Kidney epithelial cell (primary cell): ENCODE results near the gene ZNF407. TPM values are rescaled to one million over a fixed set of nuclear protein-coding genes. Genes with fewer than 3 reads are reported as not detected.

ENCODE experiments used
- DNase-seq: peaks from one replicate; pipeline ENCODE4 v3.0.0-alpha.2; 2010; ENCODE audit warnings: low read depth
- H3K27me3 ChIP-seq: 2 replicates; pipeline ENCODE4 v1.6.0; 2011; ENCODE audit warnings: low read length; ENCODE audit not compliant: control insufficient read depth, insufficient read depth
- H3K36me3 ChIP-seq: 2 replicates; pipeline ENCODE4 v1.5.1; 2011; ENCODE audit warnings: low read length; ENCODE audit not compliant: control insufficient read depth, insufficient read depth
- H3K4me3 ChIP-seq: 2 replicates; pipeline ENCODE4 v1.5.1; 2011; ENCODE audit warnings: low read depth, mild to moderate bottlenecking, control low read depth, low read length
- total RNA-seq: library from RNA; depleted of rRNA; stranded (reverse); fragments of >200 nt; gene quantifications from 2 replicates; pipeline ENCODE4 v1.2.3, GENCODE V29; 2015
- TF ChIP-seq, protein P1 (sequence below): IDR thresholded peaks from 2 replicates; pipeline ENCODE4 v1.5.1; 2011; ENCODE audit warnings: mild to moderate bottlenecking, moderate library complexity, low read length, control low read depth, inconsistent platforms; ENCODE audit not compliant: insufficient read depth, poor library complexity, severe bottlenecking

ZNF407 gene
- total RNA-seq, 1 donor from 2014 or later, result 8.2 TPM

DNA sequence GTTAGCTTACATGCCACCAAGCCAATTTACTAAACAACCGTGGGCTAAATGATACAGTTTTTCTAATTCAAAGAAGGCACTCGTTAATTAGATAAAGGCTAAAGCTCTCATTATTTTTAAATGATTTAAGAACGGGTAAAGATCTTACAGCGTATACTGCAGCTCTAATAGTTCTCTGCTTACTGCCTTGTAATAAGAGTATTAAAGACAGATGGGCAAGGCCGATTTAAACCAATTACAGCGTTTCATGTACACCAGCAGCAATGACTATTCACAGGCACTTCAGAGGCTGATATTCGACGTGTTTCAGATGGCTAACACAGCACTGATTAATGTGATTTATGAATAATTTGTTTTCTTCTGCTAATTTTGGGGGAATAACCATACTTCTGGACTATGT, 259.3 kb downstream of the ZNF407 start:
- H3K36me3 ChIP-seq, result no peaks in the 10 kb centered on the region
- DNase-seq, result no peak
- H3K27me3 ChIP-seq, result no peaks in the 10 kb centered on the region
- H3K4me3 ChIP-seq, result no peak overlapping the region
- TF ChIP-seq, protein P1, sequence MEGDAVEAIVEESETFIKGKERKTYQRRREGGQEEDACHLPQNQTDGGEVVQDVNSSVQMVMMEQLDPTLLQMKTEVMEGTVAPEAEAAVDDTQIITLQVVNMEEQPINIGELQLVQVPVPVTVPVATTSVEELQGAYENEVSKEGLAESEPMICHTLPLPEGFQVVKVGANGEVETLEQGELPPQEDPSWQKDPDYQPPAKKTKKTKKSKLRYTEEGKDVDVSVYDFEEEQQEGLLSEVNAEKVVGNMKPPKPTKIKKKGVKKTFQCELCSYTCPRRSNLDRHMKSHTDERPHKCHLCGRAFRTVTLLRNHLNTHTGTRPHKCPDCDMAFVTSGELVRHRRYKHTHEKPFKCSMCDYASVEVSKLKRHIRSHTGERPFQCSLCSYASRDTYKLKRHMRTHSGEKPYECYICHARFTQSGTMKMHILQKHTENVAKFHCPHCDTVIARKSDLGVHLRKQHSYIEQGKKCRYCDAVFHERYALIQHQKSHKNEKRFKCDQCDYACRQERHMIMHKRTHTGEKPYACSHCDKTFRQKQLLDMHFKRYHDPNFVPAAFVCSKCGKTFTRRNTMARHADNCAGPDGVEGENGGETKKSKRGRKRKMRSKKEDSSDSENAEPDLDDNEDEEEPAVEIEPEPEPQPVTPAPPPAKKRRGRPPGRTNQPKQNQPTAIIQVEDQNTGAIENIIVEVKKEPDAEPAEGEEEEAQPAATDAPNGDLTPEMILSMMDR, result no peak

DNA sequence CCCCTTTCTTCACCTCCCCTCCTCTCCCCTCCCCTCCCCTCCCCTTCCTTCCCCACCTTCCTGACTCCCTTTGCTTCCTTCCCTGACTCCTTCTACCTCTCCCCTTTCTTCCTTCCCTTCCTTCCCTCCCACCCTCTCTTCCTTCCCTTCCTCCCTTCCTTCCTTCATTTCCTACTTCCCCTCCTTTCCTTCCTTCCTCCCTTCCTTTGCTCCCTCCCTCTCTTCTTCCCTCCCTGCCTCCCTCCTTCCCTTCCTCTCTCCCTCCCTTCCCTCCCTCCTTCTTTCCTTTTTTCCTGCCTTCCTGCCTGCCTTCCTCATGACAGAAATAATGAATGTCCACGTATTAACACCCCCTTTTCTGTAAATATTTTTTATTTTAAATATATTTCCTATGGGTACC, 260.2 kb downstream of the ZNF407 start:
- H3K36me3 ChIP-seq, result no peaks in the 10 kb centered on the region
- H3K27me3 ChIP-seq, result no peaks in the 10 kb centered on the region
- TF ChIP-seq, protein P1, result no peak
- DNase-seq, result no peak
- H3K4me3 ChIP-seq, result no peak overlapping the region

DNA sequence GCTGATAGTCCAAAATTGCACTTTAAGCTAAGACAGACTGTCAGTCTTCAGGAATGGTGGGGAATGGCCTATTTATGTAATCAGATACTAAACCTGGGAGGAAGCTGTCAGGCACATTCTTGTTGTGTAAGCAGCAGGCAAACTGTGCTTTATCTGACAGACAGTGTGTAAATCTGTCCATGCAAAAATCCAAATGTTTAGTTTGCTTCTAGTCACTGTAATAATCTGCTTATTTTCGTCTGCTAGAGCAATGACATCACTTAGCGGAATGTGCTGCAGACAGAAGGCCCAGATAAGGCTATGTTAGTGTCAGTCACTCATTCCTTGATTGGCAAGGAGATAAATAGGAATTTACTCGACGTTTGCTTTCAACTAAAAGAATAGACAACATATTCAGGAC, 263.5 kb downstream of the ZNF407 start:
- no peak overlapping the region for H3K4me3 ChIP-seq
- no peaks in the 10 kb centered on the region for H3K27me3 ChIP-seq
- TF ChIP-seq, protein P1, result no peak
- no peaks in the 10 kb centered on the region for H3K36me3 ChIP-seq
- no peak for DNase-seq

DNA sequence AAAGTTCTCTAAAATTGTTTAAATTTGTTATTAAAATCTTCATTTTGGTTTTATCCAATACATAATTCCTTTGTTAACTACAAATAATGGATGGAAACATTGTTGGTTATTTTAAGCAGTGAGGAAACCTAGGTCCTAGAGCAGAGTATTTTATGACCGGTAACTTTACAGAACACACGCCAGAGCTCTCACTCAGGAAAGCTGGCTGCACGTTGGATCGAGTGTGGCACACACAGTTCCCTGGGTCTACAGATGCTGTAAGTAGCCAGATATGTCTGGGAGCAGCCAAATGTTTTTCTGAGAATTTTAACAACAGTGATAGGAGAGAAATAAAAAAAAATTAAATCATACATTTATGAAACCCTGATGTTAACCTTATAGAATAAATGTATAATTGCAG, 264.4 kb downstream of the ZNF407 start:
- no peak for DNase-seq
- H3K4me3 ChIP-seq, result no peak overlapping the region
- TF ChIP-seq, protein P1, result no peak
- no peaks in the 10 kb centered on the region for H3K36me3 ChIP-seq
- no peaks in the 10 kb centered on the region for H3K27me3 ChIP-seq

DNA sequence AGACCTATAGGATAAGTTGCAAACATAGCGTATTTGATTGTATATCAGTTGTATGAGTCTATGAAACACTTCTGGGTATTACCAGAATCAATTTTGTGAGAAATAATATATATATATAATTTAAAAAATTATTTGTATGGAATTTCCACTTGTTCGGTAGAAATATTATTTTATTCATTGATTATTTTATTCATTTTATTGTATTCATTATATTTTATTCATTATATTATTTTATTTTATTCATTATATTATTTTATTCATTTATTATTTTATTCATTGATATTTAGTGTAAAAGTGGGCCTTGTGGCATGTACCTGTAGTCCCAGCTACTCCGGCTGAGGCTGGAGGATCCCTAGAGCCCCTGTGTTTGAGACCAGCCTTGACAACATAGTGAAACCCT, 268.9 kb downstream of the ZNF407 start:
- no peaks in the 10 kb centered on the region for H3K36me3 ChIP-seq
- H3K27me3 ChIP-seq, result no peaks in the 10 kb centered on the region
- H3K4me3 ChIP-seq, result no peak overlapping the region
- DNase-seq, result no peak
- TF ChIP-seq, protein P1, result no peak

DNA sequence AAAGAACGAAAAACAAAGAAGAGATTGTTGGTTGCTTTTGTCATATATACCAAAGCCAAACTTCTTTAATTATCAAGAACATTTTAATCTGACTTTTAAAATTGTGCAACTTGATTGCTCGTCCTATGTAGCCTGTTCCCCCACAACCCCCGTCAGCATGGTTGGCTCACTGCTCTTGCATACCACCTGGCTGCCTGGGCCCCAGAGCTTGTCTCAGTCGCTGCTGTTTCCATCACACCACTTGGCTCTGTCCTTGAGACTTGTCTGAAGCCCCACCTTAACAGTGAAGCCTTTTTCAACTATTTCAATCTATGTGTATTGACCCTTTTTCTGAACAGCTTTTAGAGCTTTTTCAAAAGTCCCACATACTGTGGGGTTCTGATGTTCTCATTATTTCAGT, 270.8 kb downstream of the ZNF407 start:
- TF ChIP-seq, protein P1, result no peak
- no peaks in the 10 kb centered on the region for H3K27me3 ChIP-seq
- DNase-seq, result no peak

More for the DNA sequence above, 270.8 kb downstream of the ZNF407 start:
- H3K36me3 ChIP-seq, result no peaks in the 10 kb centered on the region
- no peak overlapping the region for H3K4me3 ChIP-seq
